OCI-LY3 (cell line): Measurements from ENCODE around the gene MBTD1.

Experiments
- H2AFZ ChIP-seq: fragments of 200-600, 300-600 bp; shearing (Covaris generic); 2 replicates; pipeline ENCODE4 v1.6.0; 2014; ENCODE audit warnings: antibody characterized with exemption, low read depth, low read length
- H3K27ac ChIP-seq: fragments of 200-600, 300-600 bp; sonication (generic); 2 replicates; pipeline ENCODE4 v1.5.1; 2014; ENCODE audit warnings: mild to moderate bottlenecking, low read length, moderate library complexity, mixed read lengths
- H3K27me3 ChIP-seq: fragments of 200-600, 300-600 bp; sonication (generic); 2 replicates; pipeline ENCODE4 v1.6.1; 2014; ENCODE audit warnings: low read depth, low read length, mixed read lengths
- H3K36me3 ChIP-seq: fragments of 200-600, 300-600 bp; sonication (generic); replicated peaks from 2 replicates; pipeline ENCODE3; 2014; ENCODE audit warnings: low read depth, low read length, mixed read lengths
- H3K4me1 ChIP-seq: fragments of 300-600, 200-600 bp; sonication (generic); 2 replicates; pipeline ENCODE4 v1.6.1; 2014; ENCODE audit warnings: low read length, mixed read lengths
- H3K4me2 ChIP-seq: fragments of 200-600, 300-600 bp; sonication (generic); 2 replicates; pipeline ENCODE4 v1.6.1; 2014; ENCODE audit warnings: low read length, mixed read lengths
- H3K4me3 ChIP-seq: fragments of 300-600, 200-600 bp; sonication (generic); 2 replicates; pipeline ENCODE4 v1.5.1; 2014; ENCODE audit warnings: antibody characterized with exemption, mild to moderate bottlenecking, low read length, moderate library complexity
- H3K79me2 ChIP-seq: fragments of 300-600, 200-600 bp; shearing (Covaris generic); 2 replicates; pipeline ENCODE4 v1.6.1; 2014; ENCODE audit warnings: mild to moderate bottlenecking, low read length, mixed read lengths
- H3K9ac ChIP-seq: fragments of 300-600, 200-600 bp; shearing (Covaris generic); 2 replicates; pipeline ENCODE4 v1.6.0; 2014; ENCODE audit warnings: mild to moderate bottlenecking, low read length, moderate library complexity
- H3K9me3 ChIP-seq: fragments of 200-600, 300-600 bp; shearing (Covaris generic); 2 replicates; pipeline ENCODE4 v1.6.1; 2014; ENCODE audit warnings: low read length, mixed read lengths; ENCODE audit not compliant: insufficient read depth
- H4K20me1 ChIP-seq: fragments of 200-600, 300-600 bp; sonication (generic); 2 replicates; pipeline ENCODE4 v1.6.1; 2016; ENCODE audit warnings: low read length, mixed read lengths; ENCODE audit not compliant: insufficient read depth
- CTCF ChIP-seq: fragments of 200-600, 300-600 bp; sonication (generic); IDR thresholded peaks from 2 replicates; pipeline ENCODE4 v1.5.1; 2014; ENCODE audit warnings: antibody characterized with exemption, low read length, low read depth
- EZH2phosphoT487 ChIP-seq: fragments of 200-600 bp; shearing (Covaris generic); IDR thresholded peaks from 2 replicates; pipeline ENCODE4 v1.6.1; 2018; ENCODE audit warnings: antibody characterized with exemption, mixed run types, low read depth

The MBTD1 gene

GRCh38 chr17:51164911-51165679, 94.8 kb downstream of the MBTD1 start:
- peaks cover 41% of the 10 kb centered on the region for H3K79me2 ChIP-seq
- H3K27ac ChIP-seq, result peak overlapping the region; percentile 71
- H4K20me1 ChIP-seq, result no peaks in the 10 kb centered on the region
- TF ChIP-seq EZH2phosphoT487 (no peak), CTCF (no peak)
- no peak overlapping the region for H2AFZ ChIP-seq
- peak overlapping the region; percentile 81 for H3K4me3 ChIP-seq
- H3K9ac ChIP-seq, result peak overlapping the region; percentile 82
- peak overlapping the region; percentile 98 for H3K4me2 ChIP-seq
- H3K9me3 ChIP-seq, result no peaks in the 10 kb centered on the region
- H3K27me3 ChIP-seq, result no peaks in the 10 kb centered on the region
- peaks cover 15% of the 10 kb centered on the region for H3K4me1 ChIP-seq
- peaks cover 38% of the 10 kb centered on the region for H3K36me3 ChIP-seq

GRCh38 chr17:51161541-51161940, 98.3 kb downstream of the MBTD1 start:
- TF ChIP-seq EZH2phosphoT487 (no peak), CTCF (no peak)
- Histone ChIP-seq H3K27me3 (no peaks in the 10 kb centered on the region), H3K27ac (no peak overlapping the region), H3K4me3 (no peak overlapping the region), H3K4me2 (no peak overlapping the region), H2AFZ (no peak overlapping the region), H4K20me1 (no peaks in the 10 kb centered on the region), H3K4me1 (peaks cover 10% of the 10 kb centered on the region), H3K36me3 (peaks cover 37% of the 10 kb centered on the region), H3K9ac (no peak overlapping the region), H3K9me3 (no peaks in the 10 kb centered on the region), H3K79me2 (peaks cover 43% of the 10 kb centered on the region)

GRCh38 chr17:51159604-51160003, 100.2 kb downstream of the MBTD1 start:
- Histone ChIP-seq H3K27me3 (no peaks in the 10 kb centered on the region), H4K20me1 (no peaks in the 10 kb centered on the region), H2AFZ (no peak overlapping the region), H3K9ac (no peak overlapping the region), H3K4me3 (no peak overlapping the region), H3K36me3 (peaks cover 47% of the 10 kb centered on the region), H3K4me1 (peaks cover 13% of the 10 kb centered on the region; the same call in 1 of the 2 replicates), H3K79me2 (peaks cover 55% of the 10 kb centered on the region), H3K4me2 (no peak overlapping the region), H3K9me3 (no peaks in the 10 kb centered on the region), H3K27ac (no peak overlapping the region)
- no peak for TF ChIP-seq EZH2phosphoT487
- TF ChIP-seq CTCF, result no peak

- no peak overlapping the region for H3K27ac ChIP-seq
- no peak overlapping the region for H3K9ac ChIP-seq
- no peaks in the 10 kb centered on the region for H3K9me3 ChIP-seq
- H3K4me1 ChIP-seq, result peaks cover 19% of the 10 kb centered on the region
- H3K36me3 ChIP-seq, result peaks cover 29% of the 10 kb centered on the region
- no peaks in the 10 kb centered on the region for H3K27me3 ChIP-seq
- H2AFZ ChIP-seq, result no peak overlapping the region
- TF ChIP-seq CTCF, result no peak
- no peak for TF ChIP-seq EZH2phosphoT487
- peaks cover 68% of the 10 kb centered on the region for H3K79me2 ChIP-seq
- H3K4me2 ChIP-seq, result 0 out of 2 replicates have a peak overlapping the region, but pooled peaks have one; percentile 95
- no peaks in the 10 kb centered on the region for H4K20me1 ChIP-seq
- peak overlapping the region; percentile 94; the same call in 1 of the 2 replicates for H3K4me3 ChIP-seq
Observed at GRCh38 chr17:51155416-51155815, 104.4 kb downstream of the MBTD1 start.
